Measurements from ENCODE around the gene ASB1.

The ASB1 gene

DNA sequence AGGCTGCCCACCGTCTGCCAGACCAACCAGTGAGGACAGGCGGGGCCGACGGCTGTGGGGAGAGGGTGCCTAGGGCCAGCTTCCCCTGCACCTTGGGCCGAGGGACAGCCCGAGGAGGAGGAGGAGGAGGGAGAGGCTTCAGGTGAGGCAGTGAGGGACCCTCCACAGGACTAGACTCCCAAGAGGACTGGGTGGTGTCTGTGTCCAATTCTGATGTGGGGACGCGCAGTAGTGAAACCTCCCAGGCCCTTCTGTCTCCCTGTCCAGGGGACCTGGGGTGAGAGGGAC, 19.8 kb upstream of the ASB1 start (continued):
- no peak for TF ChIP-seq IKZF3 (tag by site-specific recombination; IDR thresholded peaks at IDR 0.05)
- TF ChIP-seq, protein P1, sequence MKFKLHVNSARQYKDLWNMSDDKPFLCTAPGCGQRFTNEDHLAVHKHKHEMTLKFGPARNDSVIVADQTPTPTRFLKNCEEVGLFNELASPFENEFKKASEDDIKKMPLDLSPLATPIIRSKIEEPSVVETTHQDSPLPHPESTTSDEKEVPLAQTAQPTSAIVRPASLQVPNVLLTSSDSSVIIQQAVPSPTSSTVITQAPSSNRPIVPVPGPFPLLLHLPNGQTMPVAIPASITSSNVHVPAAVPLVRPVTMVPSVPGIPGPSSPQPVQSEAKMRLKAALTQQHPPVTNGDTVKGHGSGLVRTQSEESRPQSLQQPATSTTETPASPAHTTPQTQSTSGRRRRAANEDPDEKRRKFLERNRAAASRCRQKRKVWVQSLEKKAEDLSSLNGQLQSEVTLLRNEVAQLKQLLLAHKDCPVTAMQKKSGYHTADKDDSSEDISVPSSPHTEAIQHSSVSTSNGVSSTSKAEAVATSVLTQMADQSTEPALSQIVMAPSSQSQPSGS (tag by site-specific recombination; IDR thresholded peaks at IDR 0.05; ENCODE audit: low read depth) = no peak
- no peak for TF ChIP-seq ZNF266 (tag by site-specific recombination; IDR thresholded peaks at IDR 0.05; ENCODE audit: low read depth)

DNA sequence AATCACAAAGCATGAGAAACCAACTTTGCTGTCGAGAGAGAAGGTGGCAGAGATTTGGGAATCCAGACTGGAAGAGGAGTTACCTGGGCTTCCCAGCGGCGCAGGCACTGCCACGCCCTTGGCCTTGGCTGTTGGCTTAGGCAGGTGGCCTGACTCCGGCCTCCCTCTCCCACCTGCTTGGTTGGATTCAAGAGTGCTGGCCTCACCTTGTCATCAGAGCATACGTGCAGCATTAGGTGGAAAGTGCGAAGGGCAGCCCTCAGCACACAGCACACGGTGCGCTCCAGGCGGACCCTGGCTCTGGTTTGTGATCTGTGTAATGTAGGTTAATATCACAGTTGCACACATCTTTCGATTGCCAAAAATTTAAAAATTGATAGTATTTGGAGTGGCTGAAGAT, 19.2 kb upstream of the ASB1 start:
- ChIA-PET CTCF (interaction anchor here (0.5 kb wide), 1 partner anchor 21 kb away, joined by 3 read pairs; no protein-coding TSS in a partner anchor), POLR2A (no interaction called here)

DNA sequence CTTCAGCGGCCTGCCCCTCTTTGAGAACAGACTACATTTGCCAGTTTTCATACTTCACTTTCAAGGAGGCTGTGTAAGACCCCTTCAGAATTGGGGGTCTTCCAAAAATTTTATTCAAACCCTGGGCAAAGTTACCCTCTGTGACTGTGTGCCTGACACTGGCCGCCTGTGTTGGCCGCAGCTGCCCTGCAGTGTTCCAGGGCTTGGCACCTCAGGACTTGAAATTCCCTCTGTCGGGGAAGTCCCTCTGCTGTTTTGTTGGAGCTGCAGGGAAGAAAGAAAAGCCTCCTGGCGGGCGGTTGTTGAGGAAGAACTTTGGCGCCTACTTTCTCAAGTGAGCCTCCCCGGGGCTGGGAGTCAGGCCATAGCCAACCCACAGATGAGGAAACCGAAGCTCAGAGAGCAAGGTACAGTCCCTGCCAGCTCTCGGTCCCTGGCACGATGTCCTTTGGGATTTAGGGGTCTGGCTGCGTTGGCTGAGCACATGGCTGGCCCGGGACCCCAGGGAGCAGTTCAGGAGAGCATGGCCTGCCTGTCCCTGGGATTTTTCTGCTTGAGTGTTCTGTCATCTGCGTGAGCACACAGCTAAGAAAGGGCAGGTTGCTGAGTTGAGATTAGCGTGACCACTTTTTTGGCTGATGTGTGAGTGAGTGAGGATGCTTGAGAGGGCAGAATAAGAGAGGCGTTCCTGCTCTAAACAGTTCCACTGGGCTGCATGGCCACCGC, 17.9 kb upstream of the ASB1 start:
- no peak overlapping the region for H3K27ac ChIP-seq (ENCODE audit: extremely low read depth, low read depth, low read length)
- H3K4me1 ChIP-seq (ENCODE audit: control insufficient read depth, insufficient read depth, low read length) = 0 out of 2 replicates have a peak, but pooled peaks cover 6% of the 10 kb centered on the region
- ChIA-PET POLR2A (no interaction called here), CTCF (interaction anchor here (0.6 kb wide), 1 partner anchor 151 kb away, joined by 3 read pairs; no protein-coding TSS in a partner anchor)
- H3K36me3 ChIP-seq (ENCODE audit: control insufficient read depth in 2 of 2, insufficient read depth in 1 of 2, low read length in 2 of 2) = peaks cover 0 to 7% of the 10 kb centered on the region in 2 experiments; a peak in 1 of 3 replicates
- no peak overlapping the region for H3K4me3 ChIP-seq (ENCODE audit: low read depth, low read length)
- H3K9me3 ChIP-seq (ENCODE audit: control insufficient read depth, insufficient read depth, low read depth, low read length) = no peaks in the 10 kb centered on the region
- TF ChIP-seq, protein P2, sequence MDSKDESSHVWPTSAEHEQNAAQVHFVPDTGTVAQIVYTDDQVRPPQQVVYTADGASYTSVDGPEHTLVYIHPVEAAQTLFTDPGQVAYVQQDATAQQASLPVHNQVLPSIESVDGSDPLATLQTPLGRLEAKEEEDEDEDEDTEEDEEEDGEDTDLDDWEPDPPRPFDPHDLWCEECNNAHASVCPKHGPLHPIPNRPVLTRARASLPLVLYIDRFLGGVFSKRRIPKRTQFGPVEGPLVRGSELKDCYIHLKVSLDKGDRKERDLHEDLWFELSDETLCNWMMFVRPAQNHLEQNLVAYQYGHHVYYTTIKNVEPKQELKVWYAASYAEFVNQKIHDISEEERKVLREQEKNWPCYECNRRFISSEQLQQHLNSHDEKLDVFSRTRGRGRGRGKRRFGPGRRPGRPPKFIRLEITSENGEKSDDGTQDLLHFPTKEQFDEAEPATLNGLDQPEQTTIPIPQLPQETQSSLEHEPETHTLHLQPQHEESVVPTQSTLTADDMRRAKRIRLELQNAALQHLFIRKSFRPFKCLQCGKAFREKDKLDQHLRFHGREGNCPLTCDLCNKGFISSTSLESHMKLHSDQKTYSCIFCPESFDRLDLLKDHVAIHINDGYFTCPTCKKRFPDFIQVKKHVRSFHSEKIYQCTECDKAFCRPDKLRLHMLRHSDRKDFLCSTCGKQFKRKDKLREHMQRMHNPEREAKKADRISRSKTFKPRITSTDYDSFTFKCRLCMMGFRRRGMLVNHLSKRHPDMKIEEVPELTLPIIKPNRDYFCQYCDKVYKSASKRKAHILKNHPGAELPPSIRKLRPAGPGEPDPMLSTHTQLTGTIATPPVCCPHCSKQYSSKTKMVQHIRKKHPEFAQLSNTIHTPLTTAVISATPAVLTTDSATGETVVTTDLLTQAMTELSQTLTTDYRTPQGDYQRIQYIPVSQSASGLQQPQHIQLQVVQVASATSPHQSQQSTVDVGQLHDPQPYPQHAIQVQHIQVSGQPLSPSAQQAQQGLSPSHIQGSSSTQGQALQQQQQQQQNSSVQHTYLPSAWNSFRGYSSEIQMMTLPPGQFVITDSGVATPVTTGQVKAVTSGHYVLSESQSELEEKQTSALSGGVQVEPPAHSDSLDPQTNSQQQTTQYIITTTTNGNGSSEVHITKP (tag by site-specific recombination; IDR thresholded peaks at IDR 0.05) = no peak
- TF ChIP-seq ZNF24 (tag by site-specific recombination; IDR thresholded peaks at IDR 0.05) (no peak), YY2 (tag by site-specific recombination; IDR thresholded peaks at IDR 0.05) (no peak), ZFP69B (tag by site-specific recombination; IDR thresholded peaks at IDR 0.05) (no peak)
- TF ChIP-seq, protein P3, sequence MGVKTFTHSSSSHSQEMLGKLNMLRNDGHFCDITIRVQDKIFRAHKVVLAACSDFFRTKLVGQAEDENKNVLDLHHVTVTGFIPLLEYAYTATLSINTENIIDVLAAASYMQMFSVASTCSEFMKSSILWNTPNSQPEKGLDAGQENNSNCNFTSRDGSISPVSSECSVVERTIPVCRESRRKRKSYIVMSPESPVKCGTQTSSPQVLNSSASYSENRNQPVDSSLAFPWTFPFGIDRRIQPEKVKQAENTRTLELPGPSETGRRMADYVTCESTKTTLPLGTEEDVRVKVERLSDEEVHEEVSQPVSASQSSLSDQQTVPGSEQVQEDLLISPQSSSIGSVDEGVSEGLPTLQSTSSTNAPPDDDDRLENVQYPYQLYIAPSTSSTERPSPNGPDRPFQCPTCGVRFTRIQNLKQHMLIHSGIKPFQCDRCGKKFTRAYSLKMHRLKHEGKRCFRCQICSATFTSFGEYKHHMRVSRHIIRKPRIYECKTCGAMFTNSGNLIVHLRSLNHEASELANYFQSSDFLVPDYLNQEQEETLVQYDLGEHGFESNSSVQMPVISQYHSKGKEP (tag by site-specific recombination; IDR thresholded peaks at IDR 0.05) = no peak
- TF ChIP-seq, protein P4, sequence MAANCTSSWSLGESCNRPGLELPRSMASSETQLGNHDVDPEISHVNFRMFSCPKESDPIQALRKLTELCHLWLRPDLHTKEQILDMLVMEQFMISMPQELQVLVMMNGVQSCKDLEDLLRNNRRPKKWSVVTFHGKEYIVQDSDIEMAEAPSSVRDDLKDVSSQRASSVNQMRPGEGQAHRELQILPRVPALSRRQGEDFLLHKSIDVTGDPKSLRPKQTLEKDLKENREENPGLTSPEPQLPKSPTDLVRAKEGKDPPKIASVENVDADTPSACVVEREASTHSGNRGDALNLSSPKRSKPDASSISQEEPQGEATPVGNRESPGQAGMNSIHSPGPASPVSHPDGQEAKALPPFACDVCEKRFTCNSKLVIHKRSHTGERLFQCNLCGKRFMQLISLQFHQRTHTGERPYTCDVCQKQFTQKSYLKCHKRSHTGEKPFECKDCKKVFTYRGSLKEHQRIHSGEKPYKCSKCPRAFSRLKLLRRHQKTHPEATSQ (tag by site-specific recombination; IDR thresholded peaks at IDR 0.05) = no peak

More for the DNA sequence above, 19.2 kb upstream of the ASB1 start:
- Histone ChIP-seq H3K4me1 (ENCODE audit: control insufficient read depth, insufficient read depth, low read length) (0 out of 2 replicates have a peak, but pooled peaks cover 6% of the 10 kb centered on the region), H3K4me3 (ENCODE audit: low read depth, low read length) (no peak overlapping the region), H3K9me3 (ENCODE audit: control insufficient read depth, insufficient read depth, low read depth, low read length) (no peaks in the 10 kb centered on the region), H3K27ac (ENCODE audit: extremely low read depth, low read depth, low read length) (no peak overlapping the region), H3K36me3 (ENCODE audit: control insufficient read depth in 2 of 2, insufficient read depth in 1 of 2, low read length in 2 of 2) (peaks cover 0 to 10% of the 10 kb centered on the region in 2 experiments; a peak in 1 of 3 replicates)
- TF ChIP-seq ZNF830 (tag by site-specific recombination; IDR thresholded peaks at IDR 0.05; ENCODE audit: low read depth) (no peak), OVOL3 (tag by site-specific recombination; IDR thresholded peaks at IDR 0.05) (no peak), ZNF544 (tag by site-specific recombination; IDR thresholded peaks at IDR 0.05) (no peak), ZNF341 (tag by site-specific recombination; IDR thresholded peaks at IDR 0.05; ENCODE audit: low read depth) (no peak), KLF1 (tag by site-specific recombination; IDR thresholded peaks at IDR 0.05) (no peak), ZNF175 (tag by site-specific recombination; IDR thresholded peaks at IDR 0.05) (no peak), SCRT2 (tag by site-specific recombination; IDR thresholded peaks at IDR 0.05) (no peak)
- TF ChIP-seq, protein P1 (tag by site-specific recombination; IDR thresholded peaks at IDR 0.05; ENCODE audit: low read depth) = no peak
- TF ChIP-seq, protein P5, sequence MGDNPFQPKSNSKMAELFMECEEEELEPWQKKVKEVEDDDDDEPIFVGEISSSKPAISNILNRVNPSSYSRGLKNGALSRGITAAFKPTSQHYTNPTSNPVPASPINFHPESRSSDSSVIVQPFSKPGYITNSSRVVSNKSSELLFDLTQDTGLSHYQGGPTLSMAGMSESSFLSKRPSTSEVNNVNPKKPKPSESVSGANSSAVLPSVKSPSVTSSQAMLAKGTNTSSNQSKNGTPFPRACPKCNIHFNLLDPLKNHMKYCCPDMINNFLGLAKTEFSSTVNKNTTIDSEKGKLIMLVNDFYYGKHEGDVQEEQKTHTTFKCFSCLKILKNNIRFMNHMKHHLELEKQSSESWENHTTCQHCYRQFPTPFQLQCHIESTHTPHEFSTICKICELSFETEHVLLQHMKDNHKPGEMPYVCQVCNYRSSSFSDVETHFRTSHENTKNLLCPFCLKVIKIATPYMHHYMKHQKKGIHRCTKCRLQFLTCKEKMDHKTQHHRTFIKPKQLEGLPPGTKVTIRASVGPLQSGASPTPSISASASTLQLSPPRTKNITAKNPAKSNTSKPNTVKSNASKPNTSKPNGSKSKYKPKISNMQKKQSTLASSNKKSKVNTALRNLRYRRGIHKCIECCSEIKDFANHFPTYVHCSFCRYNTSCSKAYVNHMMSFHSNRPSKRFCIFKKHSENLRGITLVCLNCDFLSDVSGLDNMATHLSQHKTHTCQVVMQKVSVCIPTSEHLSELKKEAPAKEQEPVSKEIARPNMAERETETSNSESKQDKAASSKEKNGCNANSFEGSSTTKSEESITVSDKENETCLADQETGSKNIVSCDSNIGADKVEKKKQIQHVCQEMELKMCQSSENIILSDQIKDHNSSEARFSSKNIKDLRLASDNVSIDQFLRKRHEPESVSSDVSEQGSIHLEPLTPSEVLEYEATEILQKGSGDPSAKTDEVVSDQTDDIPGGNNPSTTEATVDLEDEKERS (tag by site-specific recombination; IDR thresholded peaks at IDR 0.05) = no peak
- TF ChIP-seq, protein P6, sequence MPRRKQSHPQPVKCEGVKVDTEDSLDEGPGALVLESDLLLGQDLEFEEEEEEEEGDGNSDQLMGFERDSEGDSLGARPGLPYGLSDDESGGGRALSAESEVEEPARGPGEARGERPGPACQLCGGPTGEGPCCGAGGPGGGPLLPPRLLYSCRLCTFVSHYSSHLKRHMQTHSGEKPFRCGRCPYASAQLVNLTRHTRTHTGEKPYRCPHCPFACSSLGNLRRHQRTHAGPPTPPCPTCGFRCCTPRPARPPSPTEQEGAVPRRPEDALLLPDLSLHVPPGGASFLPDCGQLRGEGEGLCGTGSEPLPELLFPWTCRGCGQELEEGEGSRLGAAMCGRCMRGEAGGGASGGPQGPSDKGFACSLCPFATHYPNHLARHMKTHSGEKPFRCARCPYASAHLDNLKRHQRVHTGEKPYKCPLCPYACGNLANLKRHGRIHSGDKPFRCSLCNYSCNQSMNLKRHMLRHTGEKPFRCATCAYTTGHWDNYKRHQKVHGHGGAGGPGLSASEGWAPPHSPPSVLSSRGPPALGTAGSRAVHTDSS (tag by site-specific recombination; IDR thresholded peaks at IDR 0.05) = no peak

Measured in HEK293 (cell line).